ENCODE results near the gene MRPL2.

DNA sequence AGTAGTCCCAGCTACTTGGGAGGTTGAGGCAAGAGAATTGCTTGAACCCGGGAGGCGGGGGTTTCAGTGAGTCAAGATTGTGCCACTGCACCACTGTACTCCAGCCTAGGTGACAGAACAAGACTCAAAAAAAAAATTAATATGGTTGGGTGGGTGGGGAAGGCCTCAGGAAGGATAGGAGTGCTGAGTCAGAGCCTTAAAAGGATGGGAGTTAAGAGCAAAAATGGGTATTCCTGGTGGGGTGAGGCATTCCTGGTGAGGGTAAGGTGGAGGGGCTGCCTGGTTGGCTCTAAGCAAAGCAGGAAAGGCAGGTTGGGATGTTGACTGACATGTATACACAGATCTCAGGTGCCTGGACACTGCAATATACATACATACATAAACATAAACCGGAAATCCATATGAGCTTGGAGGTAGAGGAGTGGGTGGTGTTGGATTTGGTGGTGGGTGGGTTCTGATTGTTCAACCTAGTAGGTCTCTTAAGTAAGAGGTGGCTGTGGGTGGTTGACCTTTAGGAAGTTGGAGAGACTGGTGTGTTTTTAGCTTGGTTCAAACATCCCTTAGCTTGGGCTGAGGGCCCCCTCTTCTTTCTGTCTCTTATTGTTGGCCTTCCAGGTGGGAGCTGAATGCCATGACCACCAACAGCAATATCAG lies 39.1 kb downstream of the MRPL2 start:
- no peak for TF ChIP-seq CTCF (IDR thresholded peaks at IDR 0.05)
- TF ChIP-seq POLR2A (IDR thresholded peaks at IDR 0.05; ENCODE audit: low read depth): no peak
- no peak for TF ChIP-seq EP300 (IDR thresholded peaks at IDR 0.05)

Measured in esophagus muscularis mucosa (tissue), 4 donors.